Body of pancreas (tissue), 4 donors: ENCODE results near the gene TRH.

ENCODE experiments used
- CTCF ChIP-seq, 7 experiments: fragments of 450-650 bp in 4 of 7; fragments of 200-600 bp in 3 of 7; sonication (generic) in 3 of 7; IDR thresholded peaks; one replicate each; pipeline ENCODE4 v1.5.1; 2016 to 2019; ENCODE audit warnings: antibody characterized with exemption in 7 of 7
- POLR2A ChIP-seq, 3 donors: fragments of 450-650 bp; IDR thresholded peaks; one replicate each; pipeline ENCODE4 v1.6.1; 2016; ENCODE audit warnings: antibody characterized with exemption in 3 of 3, mild to moderate bottlenecking in 2 of 3

GRCh38 chr3:129973853-129974563, 512 bp upstream of the TRH start:
- TF ChIP-seq POLR2A (IDR thresholded peaks at IDR 0.05) (no peak), CTCF (IDR thresholded peaks at IDR 0.05) (no peak)
